Measurements from ENCODE around the gene EDEM3. TPM values are rescaled to one million over a fixed set of nuclear protein-coding genes. Genes with fewer than 3 reads are reported as not detected.

Gene EDEM3
- polyA plus RNA-seq, 1 donor from 2014 or later = 49.5 TPM

DNA sequence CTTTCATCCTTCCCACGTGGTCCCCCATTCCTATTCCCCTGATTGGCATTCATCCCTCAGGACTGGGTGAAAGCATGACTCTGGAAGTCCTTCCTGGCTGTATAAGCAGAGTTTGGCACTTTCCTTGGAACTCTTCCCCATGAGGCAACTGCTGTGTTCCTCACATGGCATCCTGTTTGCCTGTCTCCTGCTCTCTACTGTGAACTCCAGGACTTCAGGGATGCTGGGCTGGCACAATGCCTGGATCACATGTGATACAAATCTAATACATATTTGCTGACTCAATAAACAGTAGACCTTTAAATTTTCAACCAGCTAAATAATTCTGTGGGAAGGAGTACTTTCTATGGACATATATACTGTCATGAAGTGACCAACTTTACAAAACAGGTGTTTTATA is 46.8 kb upstream of the EDEM3 start:
- H3K36me3 ChIP-seq (ENCODE audit: insufficient read depth, low read length) = no peaks in the 10 kb centered on the region
- H3K9me2 ChIP-seq (ENCODE audit: insufficient read depth, low read length) = no peaks in the 10 kb centered on the region
- H3K4me2 ChIP-seq (ENCODE audit: low read length) = no peak overlapping the region
- no peaks in the 10 kb centered on the region for H3K79me2 ChIP-seq (replicated peaks; ENCODE audit: insufficient read depth, low read length)
- no peak overlapping the region for H2AFZ ChIP-seq (ENCODE audit: low read depth, low read length)
- no peaks in the 10 kb centered on the region for H3K27me3 ChIP-seq (ENCODE audit: insufficient read depth, low read depth, low read length)
- H3K9ac ChIP-seq (ENCODE audit: low read length) = no peak overlapping the region
- no peak overlapping the region for H3K27ac ChIP-seq (ENCODE audit: low read length)
- H3K4me3 ChIP-seq (ENCODE audit: low read length) = no peak overlapping the region
- no peaks in the 10 kb centered on the region for H4K20me1 ChIP-seq (ENCODE audit: insufficient read depth)
- H3K9me3 ChIP-seq (ENCODE audit: low read length) = no peaks in the 10 kb centered on the region
- no peaks in the 10 kb centered on the region for H3F3A ChIP-seq (ENCODE audit: insufficient read depth, low read length, poor library complexity, severe bottlenecking)
- no peak for TF ChIP-seq POLR2AphosphoS5 (IDR thresholded peaks at IDR 0.05)
- TF ChIP-seq, protein P1, sequence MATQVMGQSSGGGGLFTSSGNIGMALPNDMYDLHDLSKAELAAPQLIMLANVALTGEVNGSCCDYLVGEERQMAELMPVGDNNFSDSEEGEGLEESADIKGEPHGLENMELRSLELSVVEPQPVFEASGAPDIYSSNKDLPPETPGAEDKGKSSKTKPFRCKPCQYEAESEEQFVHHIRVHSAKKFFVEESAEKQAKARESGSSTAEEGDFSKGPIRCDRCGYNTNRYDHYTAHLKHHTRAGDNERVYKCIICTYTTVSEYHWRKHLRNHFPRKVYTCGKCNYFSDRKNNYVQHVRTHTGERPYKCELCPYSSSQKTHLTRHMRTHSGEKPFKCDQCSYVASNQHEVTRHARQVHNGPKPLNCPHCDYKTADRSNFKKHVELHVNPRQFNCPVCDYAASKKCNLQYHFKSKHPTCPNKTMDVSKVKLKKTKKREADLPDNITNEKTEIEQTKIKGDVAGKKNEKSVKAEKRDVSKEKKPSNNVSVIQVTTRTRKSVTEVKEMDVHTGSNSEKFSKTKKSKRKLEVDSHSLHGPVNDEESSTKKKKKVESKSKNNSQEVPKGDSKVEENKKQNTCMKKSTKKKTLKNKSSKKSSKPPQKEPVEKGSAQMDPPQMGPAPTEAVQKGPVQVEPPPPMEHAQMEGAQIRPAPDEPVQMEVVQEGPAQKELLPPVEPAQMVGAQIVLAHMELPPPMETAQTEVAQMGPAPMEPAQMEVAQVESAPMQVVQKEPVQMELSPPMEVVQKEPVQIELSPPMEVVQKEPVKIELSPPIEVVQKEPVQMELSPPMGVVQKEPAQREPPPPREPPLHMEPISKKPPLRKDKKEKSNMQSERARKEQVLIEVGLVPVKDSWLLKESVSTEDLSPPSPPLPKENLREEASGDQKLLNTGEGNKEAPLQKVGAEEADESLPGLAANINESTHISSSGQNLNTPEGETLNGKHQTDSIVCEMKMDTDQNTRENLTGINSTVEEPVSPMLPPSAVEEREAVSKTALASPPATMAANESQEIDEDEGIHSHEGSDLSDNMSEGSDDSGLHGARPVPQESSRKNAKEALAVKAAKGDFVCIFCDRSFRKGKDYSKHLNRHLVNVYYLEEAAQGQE (IDR thresholded peaks at IDR 0.05; ENCODE audit: borderline replicate concordance) = no peak
- TF ChIP-seq EP300 (conservative IDR thresholded peaks at IDR 0.05; ENCODE audit: poor library complexity, severe bottlenecking) = no peak
- TF ChIP-seq RAD21 (conservative IDR thresholded peaks at IDR 0.05) = no peak
- TF ChIP-seq TAF1 (IDR thresholded peaks at IDR 0.05; ENCODE audit: low read depth) = no peak
- TF ChIP-seq EZH2 (IDR thresholded peaks at IDR 0.05; ENCODE audit: borderline replicate concordance, insufficient read depth, low read length, poor library complexity, severe bottlenecking) = no peak

DNA sequence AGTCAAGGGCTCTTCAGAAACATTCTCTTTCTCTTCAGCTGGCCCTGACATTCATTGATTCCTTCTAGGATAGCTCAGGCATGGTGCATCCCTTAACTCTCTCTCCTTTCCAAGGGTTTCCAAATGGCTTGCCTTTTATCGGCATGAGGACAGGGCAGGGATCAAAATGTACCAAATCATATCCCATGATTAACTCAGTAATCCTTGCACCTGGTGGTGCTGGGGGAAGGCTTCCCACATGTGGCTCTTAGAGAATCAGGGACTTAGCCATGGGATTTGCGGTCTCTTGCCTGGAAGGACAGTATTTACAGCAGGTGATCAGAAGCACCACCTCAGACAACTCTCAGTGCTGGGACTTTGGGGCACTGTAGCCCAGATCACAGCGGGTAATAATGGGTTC is 46.2 kb upstream of the EDEM3 start:
- H3K36me3 ChIP-seq (ENCODE audit: insufficient read depth, low read length) = no peaks in the 10 kb centered on the region
- H3K4me3 ChIP-seq (ENCODE audit: low read length) = no peak overlapping the region
- no peaks in the 10 kb centered on the region for H3K27me3 ChIP-seq (ENCODE audit: insufficient read depth, low read depth, low read length)
- no peaks in the 10 kb centered on the region for H3K79me2 ChIP-seq (replicated peaks; ENCODE audit: insufficient read depth, low read length)
- no peaks in the 10 kb centered on the region for H3K9me3 ChIP-seq (ENCODE audit: low read length)
- no peak overlapping the region for H2AFZ ChIP-seq (ENCODE audit: low read depth, low read length)
- no peaks in the 10 kb centered on the region for H3K9me2 ChIP-seq (ENCODE audit: insufficient read depth, low read length)
- no peak overlapping the region for H3K9ac ChIP-seq (ENCODE audit: low read length)
- TF ChIP-seq, protein P1 (IDR thresholded peaks at IDR 0.05; ENCODE audit: borderline replicate concordance) = no peak
- TF ChIP-seq EZH2 (IDR thresholded peaks at IDR 0.05; ENCODE audit: borderline replicate concordance, insufficient read depth, low read length, poor library complexity, severe bottlenecking) (no peak), TAF1 (IDR thresholded peaks at IDR 0.05; ENCODE audit: low read depth) (no peak), SMC3 (conservative IDR thresholded peaks at IDR 0.05; ENCODE audit: poor library complexity) (no peak), POLR2AphosphoS5 (IDR thresholded peaks at IDR 0.05) (no peak), EP300 (conservative IDR thresholded peaks at IDR 0.05; ENCODE audit: poor library complexity, severe bottlenecking) (no peak), MXI1 (conservative IDR thresholded peaks at IDR 0.05; ENCODE audit: poor library complexity, severe bottlenecking) (no peak), RAD21 (conservative IDR thresholded peaks at IDR 0.05) (no peak)
- TF ChIP-seq, protein P2, sequence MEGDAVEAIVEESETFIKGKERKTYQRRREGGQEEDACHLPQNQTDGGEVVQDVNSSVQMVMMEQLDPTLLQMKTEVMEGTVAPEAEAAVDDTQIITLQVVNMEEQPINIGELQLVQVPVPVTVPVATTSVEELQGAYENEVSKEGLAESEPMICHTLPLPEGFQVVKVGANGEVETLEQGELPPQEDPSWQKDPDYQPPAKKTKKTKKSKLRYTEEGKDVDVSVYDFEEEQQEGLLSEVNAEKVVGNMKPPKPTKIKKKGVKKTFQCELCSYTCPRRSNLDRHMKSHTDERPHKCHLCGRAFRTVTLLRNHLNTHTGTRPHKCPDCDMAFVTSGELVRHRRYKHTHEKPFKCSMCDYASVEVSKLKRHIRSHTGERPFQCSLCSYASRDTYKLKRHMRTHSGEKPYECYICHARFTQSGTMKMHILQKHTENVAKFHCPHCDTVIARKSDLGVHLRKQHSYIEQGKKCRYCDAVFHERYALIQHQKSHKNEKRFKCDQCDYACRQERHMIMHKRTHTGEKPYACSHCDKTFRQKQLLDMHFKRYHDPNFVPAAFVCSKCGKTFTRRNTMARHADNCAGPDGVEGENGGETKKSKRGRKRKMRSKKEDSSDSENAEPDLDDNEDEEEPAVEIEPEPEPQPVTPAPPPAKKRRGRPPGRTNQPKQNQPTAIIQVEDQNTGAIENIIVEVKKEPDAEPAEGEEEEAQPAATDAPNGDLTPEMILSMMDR (IDR thresholded peaks at IDR 0.05; ENCODE audit: poor library complexity, severe bottlenecking) = no peak
- no peak overlapping the region for H3K27ac ChIP-seq (ENCODE audit: low read length)
- H4K20me1 ChIP-seq (ENCODE audit: insufficient read depth) = no peaks in the 10 kb centered on the region
- H3F3A ChIP-seq (ENCODE audit: insufficient read depth, low read length, poor library complexity, severe bottlenecking) = no peaks in the 10 kb centered on the region
- no peak overlapping the region for H3K4me2 ChIP-seq (ENCODE audit: low read length)
